ENCODE data around the gene CPM.

GRCh38 chr12:68831272-68831671, 101.7 kb downstream of the CPM start:
- TF ChIP-seq CTCF (conservative IDR thresholded peaks at IDR 0.05; ENCODE audit: low read depth, low read length): no peak
- TF ChIP-seq USF2 (IDR thresholded peaks at IDR 0.05; ENCODE audit: low read depth, low read length): no peak
- no peak for TF ChIP-seq POLR2A (IDR thresholded peaks at IDR 0.05; ENCODE audit: low read depth, low read length)
- no peak for TF ChIP-seq NFE2L2 (IDR thresholded peaks at IDR 0.05; ENCODE audit: low read depth, low read length)
